ENCODE results near the gene OPN1SW.

Gene OPN1SW

GRCh38 chr7:128759242-128759641 is 16.4 kb downstream of the OPN1SW start:
- no peaks in the 10 kb centered on the region for H3K27me3 Mint-ChIP-seq
- DNase-seq (ENCODE audit: low spot score in 2 of 2) (no peak), ATAC-seq (ENCODE audit: low read depth) (no peak)
- H3K36me3 Mint-ChIP-seq = peaks cover 21% of the 10 kb centered on the region
- no peaks in the 10 kb centered on the region for H3K9me3 Mint-ChIP-seq
- H3K4me3 Mint-ChIP-seq = no peak overlapping the region
- H3K4me1 Mint-ChIP-seq = peaks cover 5% of the 10 kb centered on the region
- no peak overlapping the region for H3K27ac Mint-ChIP-seq

GRCh38 chr7:128758553-128758952 is 17.0 kb downstream of the OPN1SW start:
- DNase-seq (ENCODE audit: low spot score in 2 of 2) = no peak
- no peak overlapping the region for H3K27ac Mint-ChIP-seq
- H3K36me3 Mint-ChIP-seq = peaks cover 25% of the 10 kb centered on the region
- no peak for ATAC-seq (ENCODE audit: low read depth)
- peaks cover 5% of the 10 kb centered on the region for H3K4me1 Mint-ChIP-seq
- H3K4me3 Mint-ChIP-seq = no peak overlapping the region
- H3K9me3 Mint-ChIP-seq = no peaks in the 10 kb centered on the region
- H3K27me3 Mint-ChIP-seq = no peaks in the 10 kb centered on the region

- Mint-ChIP-seq H3K27ac (no peak overlapping the region), H3K9me3 (no peaks in the 10 kb centered on the region), H3K27me3 (no peaks in the 10 kb centered on the region), H3K4me3 (no peak overlapping the region), H3K4me1 (peaks cover 5% of the 10 kb centered on the region), H3K36me3 (peaks cover 25% of the 10 kb centered on the region)
- ATAC-seq (ENCODE audit: low read depth) (no peak), DNase-seq (ENCODE audit: low spot score in 2 of 2) (no peak)
Measured at GRCh38 chr7:128757203-128757602, 18.4 kb downstream of the OPN1SW start.

- peaks cover 20% of the 10 kb centered on the region for H3K36me3 Mint-ChIP-seq
- H3K4me3 Mint-ChIP-seq = no peak overlapping the region
- H3K27me3 Mint-ChIP-seq = no peaks in the 10 kb centered on the region
- ATAC-seq (ENCODE audit: low read depth) (no peak), DNase-seq (ENCODE audit: low spot score in 2 of 2) (no peak)
- peaks cover 5% of the 10 kb centered on the region for H3K4me1 Mint-ChIP-seq
- H3K27ac Mint-ChIP-seq = no peak overlapping the region
- H3K9me3 Mint-ChIP-seq = no peaks in the 10 kb centered on the region
Measured at GRCh38 chr7:128755819-128756476, 19.6 kb downstream of the OPN1SW start.

GRCh38 chr7:128755075-128755818 is 20.3 kb downstream of the OPN1SW start:
- no peak overlapping the region for H3K4me3 Mint-ChIP-seq
- peaks cover 5% of the 10 kb centered on the region for H3K4me1 Mint-ChIP-seq
- ATAC-seq (ENCODE audit: low read depth) (no peak), DNase-seq (ENCODE audit: low spot score in 2 of 2) (no peak)
- no peaks in the 10 kb centered on the region for H3K9me3 Mint-ChIP-seq
- H3K27me3 Mint-ChIP-seq = no peaks in the 10 kb centered on the region
- H3K27ac Mint-ChIP-seq = no peak overlapping the region
- peaks cover 20% of the 10 kb centered on the region for H3K36me3 Mint-ChIP-seq

GRCh38 chr7:128752251-128752650 is 23.3 kb downstream of the OPN1SW start:
- no peak for DNase-seq (ENCODE audit: low spot score in 2 of 2)
- peaks cover 9% of the 10 kb centered on the region for H3K4me1 Mint-ChIP-seq
- peaks cover 16% of the 10 kb centered on the region for H3K36me3 Mint-ChIP-seq
- no peak overlapping the region for H3K4me3 Mint-ChIP-seq
- H3K27ac Mint-ChIP-seq = no peak overlapping the region
- ATAC-seq (ENCODE audit: low read depth) = no peak
- H3K9me3 Mint-ChIP-seq = no peaks in the 10 kb centered on the region
- H3K27me3 Mint-ChIP-seq = no peaks in the 10 kb centered on the region

GRCh38 chr7:128747327-128748079 is 28.1 kb downstream of the OPN1SW start:
- Mint-ChIP-seq H3K4me1 (peaks cover 12% of the 10 kb centered on the region), H3K9me3 (no peaks in the 10 kb centered on the region), H3K27me3 (no peaks in the 10 kb centered on the region), H3K27ac (no peak overlapping the region), H3K4me3 (no peak overlapping the region), H3K36me3 (peaks cover 5% of the 10 kb centered on the region)
- ATAC-seq (ENCODE audit: low read depth) = no peak
- no peak for DNase-seq (ENCODE audit: low spot score in 2 of 2)

- H3K9me3 Mint-ChIP-seq = no peaks in the 10 kb centered on the region
- peaks cover 6% of the 10 kb centered on the region for H3K36me3 Mint-ChIP-seq
- DNase-seq (ENCODE audit: low spot score in 2 of 2) (no peak), ATAC-seq (ENCODE audit: low read depth) (no peak)
- H3K27me3 Mint-ChIP-seq = no peaks in the 10 kb centered on the region
- no peak overlapping the region for H3K27ac Mint-ChIP-seq
- no peak overlapping the region for H3K4me3 Mint-ChIP-seq
- H3K4me1 Mint-ChIP-seq = peaks cover 26% of the 10 kb centered on the region
Measured at GRCh38 chr7:128745706-128746105, 29.9 kb downstream of the OPN1SW start.

GRCh38 chr7:128744366-128744905 is 31.2 kb downstream of the OPN1SW start:
- Mint-ChIP-seq H3K27me3 (no peaks in the 10 kb centered on the region), H3K9me3 (no peaks in the 10 kb centered on the region), H3K4me3 (no peak overlapping the region), H3K27ac (no peak overlapping the region), H3K4me1 (peaks cover 29% of the 10 kb centered on the region), H3K36me3 (peaks cover 5% of the 10 kb centered on the region)
- no peak for DNase-seq (ENCODE audit: low spot score in 2 of 2)
- ATAC-seq (ENCODE audit: low read depth) = no peak

GRCh38 chr7:128743112-128743772 is 32.4 kb downstream of the OPN1SW start:
- Mint-ChIP-seq H3K27ac (no peak overlapping the region), H3K4me3 (no peak overlapping the region), H3K36me3 (peaks cover 5% of the 10 kb centered on the region), H3K9me3 (no peaks in the 10 kb centered on the region), H3K4me1 (peaks cover 34% of the 10 kb centered on the region), H3K27me3 (no peaks in the 10 kb centered on the region)
- DNase-seq (ENCODE audit: low spot score in 2 of 2) (no peak), ATAC-seq (ENCODE audit: low read depth) (no peak)

- H3K9me3 Mint-ChIP-seq = no peaks in the 10 kb centered on the region
- no peak overlapping the region for H3K27ac Mint-ChIP-seq
- no peaks in the 10 kb centered on the region for H3K27me3 Mint-ChIP-seq
- peaks cover 4% of the 10 kb centered on the region for H3K36me3 Mint-ChIP-seq
- DNase-seq (ENCODE audit: low spot score in 2 of 2) = no peak
- H3K4me3 Mint-ChIP-seq = no peak overlapping the region
- no peak for ATAC-seq (ENCODE audit: low read depth)
- peaks cover 34% of the 10 kb centered on the region for H3K4me1 Mint-ChIP-seq
Measured at GRCh38 chr7:128742206-128742605, 33.4 kb downstream of the OPN1SW start.

GRCh38 chr7:128741491-128741890 is 34.1 kb downstream of the OPN1SW start:
- no peak for DNase-seq (ENCODE audit: low spot score in 2 of 2)
- Mint-ChIP-seq H3K9me3 (no peaks in the 10 kb centered on the region), H3K4me1 (peaks cover 31% of the 10 kb centered on the region), H3K27ac (no peak overlapping the region), H3K4me3 (no peak overlapping the region), H3K36me3 (peaks cover 2% of the 10 kb centered on the region), H3K27me3 (no peaks in the 10 kb centered on the region)
- no peak for ATAC-seq (ENCODE audit: low read depth)

GRCh38 chr7:128740996-128741395 is 34.6 kb downstream of the OPN1SW start:
- Mint-ChIP-seq H3K4me1 (peaks cover 31% of the 10 kb centered on the region), H3K9me3 (no peaks in the 10 kb centered on the region), H3K27ac (no peak overlapping the region), H3K36me3 (peaks cover 2% of the 10 kb centered on the region), H3K4me3 (no peak overlapping the region), H3K27me3 (no peaks in the 10 kb centered on the region)
- DNase-seq (ENCODE audit: low spot score in 2 of 2) (no peak), ATAC-seq (ENCODE audit: low read depth) (no peak)
